ENCODE data around the gene NELFCD.
"Not testable (repeated sequence)": the region's sequence is repeated elsewhere in the genome, so short reads cannot be mapped to it uniquely, and the experiment has no call there.

The NELFCD gene

DNA sequence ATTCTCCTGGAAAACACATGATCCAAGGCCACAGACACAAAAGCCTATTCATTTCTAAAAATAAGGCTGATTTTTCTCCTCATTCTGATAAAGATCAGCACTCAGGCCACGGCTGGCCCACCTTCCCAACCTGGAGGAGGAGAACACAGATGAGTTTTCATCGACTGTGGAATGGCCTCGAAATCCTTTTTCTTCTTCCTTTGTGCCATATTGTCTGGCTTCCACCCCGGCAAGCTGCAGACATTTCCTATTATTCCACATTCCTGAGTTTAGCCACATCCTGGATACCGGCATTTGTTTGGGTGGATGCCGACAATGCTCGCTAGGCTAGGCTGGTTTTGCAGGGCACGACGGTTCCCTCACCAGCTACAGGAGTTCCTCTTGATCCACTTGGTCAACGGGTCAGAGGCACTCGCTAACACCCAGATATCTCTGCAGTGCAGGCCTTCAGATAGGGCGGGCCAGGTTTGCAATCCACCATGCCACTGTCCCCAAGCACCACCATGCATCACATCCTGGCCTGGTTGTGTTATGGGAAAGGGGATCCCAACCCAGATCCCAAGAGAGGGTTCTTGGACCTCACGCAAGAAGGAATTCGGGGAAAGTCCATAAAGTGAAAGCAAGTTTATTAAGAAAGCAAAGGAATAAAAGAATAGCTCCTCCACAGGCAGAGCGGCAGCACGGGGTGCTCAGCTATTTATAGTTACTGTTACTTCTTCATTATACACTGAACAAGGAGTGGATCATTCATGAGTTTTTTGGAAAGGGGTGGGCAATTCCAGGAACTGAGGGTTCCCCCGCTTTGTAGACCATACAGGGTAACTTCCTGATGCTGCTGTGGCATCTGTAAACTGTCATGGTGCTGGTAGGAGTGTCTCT lies 30.2 kb downstream of the NELFCD start:
- H2AFZ ChIP-seq (ENCODE audit: low read length): no peak overlapping the region
- H3K4me3 ChIP-seq (ENCODE audit: low read length): no peak overlapping the region
- TF ChIP-seq EZH2 (optimal IDR thresholded peaks at IDR 0.05; ENCODE audit: low read depth, low read length): no peak
- TF ChIP-seq, protein P1, sequence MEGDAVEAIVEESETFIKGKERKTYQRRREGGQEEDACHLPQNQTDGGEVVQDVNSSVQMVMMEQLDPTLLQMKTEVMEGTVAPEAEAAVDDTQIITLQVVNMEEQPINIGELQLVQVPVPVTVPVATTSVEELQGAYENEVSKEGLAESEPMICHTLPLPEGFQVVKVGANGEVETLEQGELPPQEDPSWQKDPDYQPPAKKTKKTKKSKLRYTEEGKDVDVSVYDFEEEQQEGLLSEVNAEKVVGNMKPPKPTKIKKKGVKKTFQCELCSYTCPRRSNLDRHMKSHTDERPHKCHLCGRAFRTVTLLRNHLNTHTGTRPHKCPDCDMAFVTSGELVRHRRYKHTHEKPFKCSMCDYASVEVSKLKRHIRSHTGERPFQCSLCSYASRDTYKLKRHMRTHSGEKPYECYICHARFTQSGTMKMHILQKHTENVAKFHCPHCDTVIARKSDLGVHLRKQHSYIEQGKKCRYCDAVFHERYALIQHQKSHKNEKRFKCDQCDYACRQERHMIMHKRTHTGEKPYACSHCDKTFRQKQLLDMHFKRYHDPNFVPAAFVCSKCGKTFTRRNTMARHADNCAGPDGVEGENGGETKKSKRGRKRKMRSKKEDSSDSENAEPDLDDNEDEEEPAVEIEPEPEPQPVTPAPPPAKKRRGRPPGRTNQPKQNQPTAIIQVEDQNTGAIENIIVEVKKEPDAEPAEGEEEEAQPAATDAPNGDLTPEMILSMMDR (IDR thresholded peaks at IDR 0.05; ENCODE audit: low read length): no peak
- TF ChIP-seq EZH2phosphoT487 (IDR thresholded peaks at IDR 0.05; ENCODE audit: low read length): no peak
- H3K36me3 ChIP-seq (replicated peaks; ENCODE audit: insufficient read depth, low read length): no peaks in the 10 kb centered on the region
- peaks cover 10% of the 10 kb centered on the region for H3K4me1 ChIP-seq (ENCODE audit: low read length)
- H3K9ac ChIP-seq (ENCODE audit: low read length): no peak overlapping the region
- H3K9me2 ChIP-seq (replicated peaks; ENCODE audit: insufficient read depth, low read length): no peaks in the 10 kb centered on the region
- no peaks in the 10 kb centered on the region for H3K79me2 ChIP-seq (ENCODE audit: low read length)
- no peak for DNase-seq
- no peaks in the 10 kb centered on the region for H3K27me3 ChIP-seq (replicated peaks; ENCODE audit: insufficient read depth, low read length)
- H3K4me2 ChIP-seq (ENCODE audit: low read depth, low read length): no peak overlapping the region
- no peak overlapping the region for H3K27ac ChIP-seq (ENCODE audit: low read length)
- H4K20me1 ChIP-seq (ENCODE audit: insufficient read depth, low read length): no peaks in the 10 kb centered on the region
- H3F3A ChIP-seq (ENCODE audit: insufficient read depth, low read length): peaks cover under 1% of the 10 kb centered on the region; the same call in 1 of the 2 replicates
- H3K9me3 ChIP-seq (replicated peaks; ENCODE audit: insufficient read depth, low read length): no peaks in the 10 kb centered on the region

DNA sequence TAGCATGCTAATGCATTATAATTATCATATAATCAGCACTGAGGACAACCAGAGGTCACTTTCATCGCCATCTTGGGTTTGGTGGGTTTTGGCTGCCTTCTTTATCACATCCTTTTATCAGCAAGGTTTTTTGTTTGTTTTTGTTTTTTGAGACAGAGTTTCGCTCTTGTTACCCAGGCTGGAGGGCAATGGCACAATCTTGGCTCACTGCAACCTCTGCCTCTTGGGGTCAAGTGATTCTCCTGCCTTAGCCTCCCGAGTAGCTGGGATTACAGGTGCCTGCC lies 30.8 kb downstream of the NELFCD start:
- not testable (repeated sequence) for H2AFZ ChIP-seq (ENCODE audit: low read length); H3K9me3 ChIP-seq (replicated peaks; ENCODE audit: insufficient read depth, low read length); H3K36me3 ChIP-seq (replicated peaks; ENCODE audit: insufficient read depth, low read length); H4K20me1 ChIP-seq (ENCODE audit: insufficient read depth, low read length); H3K27me3 ChIP-seq (replicated peaks; ENCODE audit: insufficient read depth, low read length); H3F3A ChIP-seq (ENCODE audit: insufficient read depth, low read length); DNase-seq; H3K9me2 ChIP-seq (replicated peaks; ENCODE audit: insufficient read depth, low read length); H3K9ac ChIP-seq (ENCODE audit: low read length); H3K4me3 ChIP-seq (ENCODE audit: low read length); H3K27ac ChIP-seq (ENCODE audit: low read length); H3K4me2 ChIP-seq (ENCODE audit: low read depth, low read length); H3K79me2 ChIP-seq (ENCODE audit: low read length)
- peaks cover 11% of the 10 kb centered on the region for H3K4me1 ChIP-seq (ENCODE audit: low read length)

DNA sequence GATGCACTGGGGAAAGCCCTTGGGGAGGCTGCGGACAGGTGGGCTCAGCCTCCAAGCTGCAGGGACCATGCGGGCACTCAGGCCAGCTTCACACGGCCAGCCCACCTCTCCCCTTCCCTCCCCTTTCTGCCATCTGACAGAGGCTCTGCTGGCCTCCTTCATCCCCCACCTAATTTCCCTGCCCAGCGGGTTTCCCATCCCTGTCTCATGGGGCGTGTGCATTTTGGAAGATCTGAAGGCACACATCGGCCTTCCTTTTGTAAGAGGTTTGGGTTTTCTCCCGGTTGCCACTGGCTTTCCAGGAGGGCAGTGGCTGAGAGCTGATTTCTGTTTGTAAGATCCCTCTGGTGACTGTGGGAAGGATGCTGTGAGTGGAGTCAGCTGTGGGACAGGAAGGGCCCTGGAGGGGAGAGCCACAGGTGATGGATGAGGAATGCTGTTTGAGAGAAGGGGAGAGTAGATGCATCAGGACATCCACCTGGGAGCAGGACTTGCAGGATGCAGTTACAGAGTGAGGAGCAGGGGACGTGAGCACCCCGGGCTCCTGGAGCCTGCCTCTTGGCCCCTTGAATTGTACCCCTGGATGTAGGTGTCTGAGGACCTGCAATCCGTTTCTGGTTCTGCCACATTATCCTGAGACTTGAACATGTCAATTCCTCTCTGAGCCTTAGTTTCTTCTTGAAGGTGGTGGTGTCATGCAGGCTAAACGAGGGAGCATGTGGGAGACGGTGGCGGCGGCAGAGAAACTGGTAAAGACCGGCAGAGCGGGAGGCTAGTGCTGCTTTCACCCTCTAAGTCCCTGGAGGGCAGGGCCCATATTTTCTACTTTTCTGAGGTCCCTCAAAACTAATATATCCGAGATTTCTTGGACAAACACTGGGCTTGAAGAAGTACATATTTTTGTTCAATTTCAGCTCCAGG lies 32.2 kb downstream of the NELFCD start:
- Histone ChIP-seq H3K27ac (ENCODE audit: low read length) (no peak overlapping the region), H3K4me2 (ENCODE audit: low read depth, low read length) (no peak overlapping the region)
- no peak for TF ChIP-seq EZH2 (optimal IDR thresholded peaks at IDR 0.05; ENCODE audit: low read depth, low read length)
- TF ChIP-seq, protein P1 (IDR thresholded peaks at IDR 0.05; ENCODE audit: low read length): no peak
- TF ChIP-seq EZH2phosphoT487 (IDR thresholded peaks at IDR 0.05; ENCODE audit: low read length): no peak

More for the DNA sequence above, 32.2 kb downstream of the NELFCD start:
- Histone ChIP-seq H3K79me2 (ENCODE audit: low read length) (no peaks in the 10 kb centered on the region), H2AFZ (ENCODE audit: low read length) (no peak overlapping the region), H3K36me3 (replicated peaks; ENCODE audit: insufficient read depth, low read length) (no peaks in the 10 kb centered on the region), H3K9ac (ENCODE audit: low read length) (no peak overlapping the region), H4K20me1 (ENCODE audit: insufficient read depth, low read length) (no peaks in the 10 kb centered on the region), H3K4me1 (ENCODE audit: low read length) (peaks cover 12% of the 10 kb centered on the region), H3K27me3 (replicated peaks; ENCODE audit: insufficient read depth, low read length) (no peaks in the 10 kb centered on the region), H3K4me3 (ENCODE audit: low read length) (no peak overlapping the region), H3F3A (ENCODE audit: insufficient read depth, low read length) (no peaks in the 10 kb centered on the region; the same call in 1 of the 2 replicates), H3K9me2 (replicated peaks; ENCODE audit: insufficient read depth, low read length) (no peaks in the 10 kb centered on the region), H3K9me3 (replicated peaks; ENCODE audit: insufficient read depth, low read length) (no peaks in the 10 kb centered on the region)
- DNase-seq: no peak
